DND-41 (cell line): ENCODE results near the gene CTBP2.

ENCODE experiments used
- EZH2 ChIP-seq: IDR thresholded peaks from 3 replicates; pipeline ENCODE4 v1.6.1; 2012; ENCODE audit warnings: borderline replicate concordance, low read depth, mild to moderate bottlenecking, moderate library complexity, low read length, inconsistent platforms; ENCODE audit not compliant: severe bottlenecking
- TF ChIP-seq, protein P1 (sequence below): IDR thresholded peaks from 2 replicates; pipeline ENCODE4 v1.5.1; 2012; ENCODE audit warnings: borderline replicate concordance, low read length, moderate library complexity, mild to moderate bottlenecking; ENCODE audit not compliant: poor library complexity, severe bottlenecking; ENCODE audit errors: extremely low read depth

DNA sequence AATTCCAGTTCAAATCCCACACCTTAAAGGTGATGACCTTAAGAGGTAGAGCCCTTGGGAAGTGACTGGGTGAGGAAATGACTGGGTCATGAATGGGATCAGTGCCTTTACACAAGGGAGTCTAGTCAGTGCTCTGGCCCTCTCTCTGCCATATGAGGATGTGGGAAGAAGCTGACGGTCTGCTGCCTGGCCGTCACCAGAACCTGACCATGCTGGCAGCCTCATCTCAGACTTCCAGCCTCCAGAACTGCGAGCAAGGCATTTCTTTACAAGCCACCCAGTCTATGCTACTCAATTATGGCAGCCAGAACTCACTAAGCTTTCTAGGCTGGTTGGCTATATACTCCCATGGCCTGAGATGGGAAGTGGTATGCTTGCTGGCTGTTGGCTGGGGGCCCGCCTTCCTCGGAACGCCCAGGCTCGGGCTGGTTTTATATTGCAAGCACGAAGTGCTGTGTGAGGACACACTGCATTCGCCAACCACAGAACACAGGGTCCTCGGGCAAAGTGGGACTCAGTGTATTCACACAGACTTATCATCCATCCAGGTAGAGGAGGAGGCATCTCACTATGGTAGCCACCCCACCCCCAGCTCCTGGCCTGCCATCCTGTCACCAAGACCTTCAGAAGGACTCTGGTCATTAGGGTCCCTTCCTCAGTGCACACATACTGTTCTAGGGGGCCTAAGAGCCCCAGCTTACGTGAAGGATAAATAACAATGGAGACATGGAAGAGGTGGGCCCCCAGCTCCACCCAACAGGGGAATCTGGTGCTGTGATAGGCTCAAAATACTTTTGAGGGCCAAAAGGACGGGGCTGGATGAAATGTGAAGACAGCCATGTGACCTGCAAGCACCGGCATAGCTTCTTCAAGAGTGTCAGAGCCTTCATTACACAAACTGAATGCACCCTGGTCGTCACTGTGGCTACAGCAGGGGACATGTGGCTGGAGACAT, 169.4 kb downstream of the CTBP2 start:
- no peak for TF ChIP-seq EZH2
- TF ChIP-seq, protein P1, sequence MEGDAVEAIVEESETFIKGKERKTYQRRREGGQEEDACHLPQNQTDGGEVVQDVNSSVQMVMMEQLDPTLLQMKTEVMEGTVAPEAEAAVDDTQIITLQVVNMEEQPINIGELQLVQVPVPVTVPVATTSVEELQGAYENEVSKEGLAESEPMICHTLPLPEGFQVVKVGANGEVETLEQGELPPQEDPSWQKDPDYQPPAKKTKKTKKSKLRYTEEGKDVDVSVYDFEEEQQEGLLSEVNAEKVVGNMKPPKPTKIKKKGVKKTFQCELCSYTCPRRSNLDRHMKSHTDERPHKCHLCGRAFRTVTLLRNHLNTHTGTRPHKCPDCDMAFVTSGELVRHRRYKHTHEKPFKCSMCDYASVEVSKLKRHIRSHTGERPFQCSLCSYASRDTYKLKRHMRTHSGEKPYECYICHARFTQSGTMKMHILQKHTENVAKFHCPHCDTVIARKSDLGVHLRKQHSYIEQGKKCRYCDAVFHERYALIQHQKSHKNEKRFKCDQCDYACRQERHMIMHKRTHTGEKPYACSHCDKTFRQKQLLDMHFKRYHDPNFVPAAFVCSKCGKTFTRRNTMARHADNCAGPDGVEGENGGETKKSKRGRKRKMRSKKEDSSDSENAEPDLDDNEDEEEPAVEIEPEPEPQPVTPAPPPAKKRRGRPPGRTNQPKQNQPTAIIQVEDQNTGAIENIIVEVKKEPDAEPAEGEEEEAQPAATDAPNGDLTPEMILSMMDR, result no peak
